ENCODE data around the gene LYPLA2.

The LYPLA2 gene

GRCh38 chr1:23787701-23788100 is 3.2 kb upstream of the LYPLA2 start:
- H3K27me3 ChIP-seq (ENCODE audit: control insufficient read depth, low read length): no peaks in the 10 kb centered on the region
- H3K4me3 ChIP-seq (ENCODE audit: low read length): no peak overlapping the region
- H3K79me2 ChIP-seq (ENCODE audit: control insufficient read depth, low read length): peaks cover 32% of the 10 kb centered on the region
- H3K9me3 ChIP-seq (ENCODE audit: control insufficient read depth, insufficient read depth, low read length): no peaks in the 10 kb centered on the region
- no peaks in the 10 kb centered on the region for H3K9me2 ChIP-seq (replicated peaks; ENCODE audit: control insufficient read depth, low read length)
- H3K4me2 ChIP-seq (ENCODE audit: low read length): no peak overlapping the region
- peaks cover 42% of the 10 kb centered on the region for H3K36me3 ChIP-seq (ENCODE audit: control insufficient read depth, low read length)
- H3K4me1 ChIP-seq (ENCODE audit: control insufficient read depth, low read length): peaks cover 12% of the 10 kb centered on the region
- H4K20me1 ChIP-seq (ENCODE audit: control insufficient read depth, insufficient read depth, low read depth, low read length): no peaks in the 10 kb centered on the region
- peaks cover 15% of the 10 kb centered on the region for H3F3A ChIP-seq (ENCODE audit: control insufficient read depth, insufficient read depth)
- H3K27ac ChIP-seq (ENCODE audit: low read depth, low read length): no peak overlapping the region
- no peak for TF ChIP-seq CTCF (IDR thresholded peaks at IDR 0.05; ENCODE audit: low read depth, low read length, poor library complexity, severe bottlenecking)
- TF ChIP-seq EZH2phosphoT487 (IDR thresholded peaks at IDR 0.05; ENCODE audit: borderline replicate concordance, low read length): no peak

GRCh38 chr1:23788695-23789094 is 2.2 kb upstream of the LYPLA2 start:
- H3K4me2 ChIP-seq (ENCODE audit: low read length): no peak overlapping the region
- no peak overlapping the region for H3K4me3 ChIP-seq (ENCODE audit: low read length)
- H4K20me1 ChIP-seq (ENCODE audit: control insufficient read depth, insufficient read depth, low read depth, low read length): no peaks in the 10 kb centered on the region
- peaks cover 18% of the 10 kb centered on the region for H3K4me1 ChIP-seq (ENCODE audit: control insufficient read depth, low read length)
- peaks cover 36% of the 10 kb centered on the region for H3K79me2 ChIP-seq (ENCODE audit: control insufficient read depth, low read length)
- no peaks in the 10 kb centered on the region for H3K9me2 ChIP-seq (replicated peaks; ENCODE audit: control insufficient read depth, low read length)
- H3K27ac ChIP-seq (ENCODE audit: low read depth, low read length): no peak overlapping the region
- H3F3A ChIP-seq (ENCODE audit: control insufficient read depth, insufficient read depth): peaks cover 15% of the 10 kb centered on the region
- no peaks in the 10 kb centered on the region for H3K9me3 ChIP-seq (ENCODE audit: control insufficient read depth, insufficient read depth, low read length)
- TF ChIP-seq CTCF (IDR thresholded peaks at IDR 0.05; ENCODE audit: low read depth, low read length, poor library complexity, severe bottlenecking) (no peak), EZH2phosphoT487 (IDR thresholded peaks at IDR 0.05; ENCODE audit: borderline replicate concordance, low read length) (no peak)
- H3K27me3 ChIP-seq (ENCODE audit: control insufficient read depth, low read length): no peaks in the 10 kb centered on the region
- peaks cover 48% of the 10 kb centered on the region for H3K36me3 ChIP-seq (ENCODE audit: control insufficient read depth, low read length)

- Histone ChIP-seq H4K20me1 (ENCODE audit: control insufficient read depth, insufficient read depth, low read depth, low read length) (no peaks in the 10 kb centered on the region), H3K9me3 (ENCODE audit: control insufficient read depth, insufficient read depth, low read length) (no peaks in the 10 kb centered on the region), H3K4me3 (ENCODE audit: low read length) (peak overlapping the region; percentile 78), H3K79me2 (ENCODE audit: control insufficient read depth, low read length) (peaks cover 28% of the 10 kb centered on the region), H3F3A (ENCODE audit: control insufficient read depth, insufficient read depth) (peaks cover 13% of the 10 kb centered on the region), H3K27me3 (ENCODE audit: control insufficient read depth, low read length) (no peaks in the 10 kb centered on the region), H3K27ac (ENCODE audit: low read depth, low read length) (peak overlapping the region; percentile 4), H3K36me3 (ENCODE audit: control insufficient read depth, low read length) (peaks cover 34% of the 10 kb centered on the region), H3K4me1 (ENCODE audit: control insufficient read depth, low read length) (peaks cover 18% of the 10 kb centered on the region), H3K9me2 (replicated peaks; ENCODE audit: control insufficient read depth, low read length) (no peaks in the 10 kb centered on the region), H3K4me2 (ENCODE audit: low read length) (peak overlapping the region; percentile 82)
- TF ChIP-seq EZH2phosphoT487 (IDR thresholded peaks at IDR 0.05; ENCODE audit: borderline replicate concordance, low read length) (no peak), CTCF (IDR thresholded peaks at IDR 0.05; ENCODE audit: low read depth, low read length, poor library complexity, severe bottlenecking) (no peak)
Observed at GRCh38 chr1:23791516-23792047, 637 bp downstream of the LYPLA2 start.

All from DOHH2 (cell line).